ENCODE measurements around the gene SPATA3.
"Not testable (repeated sequence)": the region's sequence is repeated elsewhere in the genome, so short reads cannot be mapped to it uniquely, and the experiment has no call there.

SPATA3 gene

GRCh38 chr2:231016566-231017230 is 20.8 kb downstream of the SPATA3 start:
- DNase-seq (ENCODE audit: insufficient read length, low spot score): no peak
- no peak for FAIRE-seq

- FAIRE-seq: no peak
- no peak for DNase-seq (ENCODE audit: insufficient read length, low spot score)
These were observed 21.3 kb downstream of the SPATA3 start for GRCh38 chr2:231017231-231017598.

GRCh38 chr2:231018184-231018583 is 22.3 kb downstream of the SPATA3 start:
- FAIRE-seq: no peak
- DNase-seq (ENCODE audit: insufficient read length, low spot score): no peak

DNA sequence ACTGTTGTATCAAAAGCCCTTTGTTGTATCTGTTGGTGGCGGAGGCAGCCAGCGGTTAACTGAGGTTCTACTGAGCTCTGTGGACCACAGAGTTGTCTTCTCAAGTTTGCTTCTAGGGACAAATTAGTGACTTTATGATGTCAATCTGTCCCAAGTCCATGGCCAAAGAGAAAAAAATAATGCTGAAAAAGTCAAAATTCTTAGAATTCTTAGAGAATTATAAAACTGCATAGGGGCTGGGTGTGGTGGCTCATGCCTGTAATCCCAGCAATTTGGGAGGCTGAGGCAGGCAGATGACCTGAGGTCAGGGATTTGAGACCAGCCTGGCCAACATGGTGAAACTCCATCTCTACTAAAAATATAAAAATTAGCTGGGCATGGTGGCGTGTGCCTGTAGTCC is 29.1 kb downstream of the SPATA3 start:
- FAIRE-seq; DNase-seq (ENCODE audit: insufficient read length, low spot score): not testable (repeated sequence)

GRCh38 chr2:231028889-231029288 is 33.0 kb downstream of the SPATA3 start:
- DNase-seq (ENCODE audit: insufficient read length, low spot score) (no peak), FAIRE-seq (no peak)

- DNase-seq (ENCODE audit: insufficient read length, low spot score) (no peak), FAIRE-seq (no peak)
These were observed 33.6 kb downstream of the SPATA3 start for GRCh38 chr2:231029563-231029962.

DNA sequence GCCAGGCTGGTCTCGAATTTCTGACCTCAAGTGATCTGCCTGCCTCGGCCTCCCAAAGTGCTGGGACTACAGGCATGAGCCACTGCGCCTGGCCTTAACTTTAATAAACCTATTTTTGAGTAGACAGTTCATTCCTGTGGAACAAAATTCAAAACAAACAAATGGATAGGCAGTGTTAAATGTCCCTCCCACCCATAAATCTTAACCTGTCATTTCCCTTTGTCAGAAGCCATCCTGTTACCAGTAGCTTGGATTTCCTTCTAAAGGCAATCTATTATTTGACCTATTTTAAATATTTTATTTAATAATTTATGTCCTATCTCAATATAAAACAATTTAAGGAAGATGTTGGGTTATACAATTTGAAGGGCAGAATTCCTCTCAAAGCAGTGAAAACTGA is 34.8 kb downstream of the SPATA3 start:
- FAIRE-seq: no peak
- DNase-seq (ENCODE audit: insufficient read length, low spot score): no peak

GRCh38 chr2:231032575-231033140 is 36.7 kb downstream of the SPATA3 start:
- FAIRE-seq (no peak), DNase-seq (ENCODE audit: insufficient read length, low spot score) (no peak)

GRCh38 chr2:231033147-231034132 is 37.5 kb downstream of the SPATA3 start:
- DNase-seq (ENCODE audit: insufficient read length, low spot score): no peak
- FAIRE-seq: no peak

GRCh38 chr2:231034291-231034882 is 38.5 kb downstream of the SPATA3 start:
- no peak for DNase-seq (ENCODE audit: insufficient read length, low spot score)
- FAIRE-seq: no peak

DNA sequence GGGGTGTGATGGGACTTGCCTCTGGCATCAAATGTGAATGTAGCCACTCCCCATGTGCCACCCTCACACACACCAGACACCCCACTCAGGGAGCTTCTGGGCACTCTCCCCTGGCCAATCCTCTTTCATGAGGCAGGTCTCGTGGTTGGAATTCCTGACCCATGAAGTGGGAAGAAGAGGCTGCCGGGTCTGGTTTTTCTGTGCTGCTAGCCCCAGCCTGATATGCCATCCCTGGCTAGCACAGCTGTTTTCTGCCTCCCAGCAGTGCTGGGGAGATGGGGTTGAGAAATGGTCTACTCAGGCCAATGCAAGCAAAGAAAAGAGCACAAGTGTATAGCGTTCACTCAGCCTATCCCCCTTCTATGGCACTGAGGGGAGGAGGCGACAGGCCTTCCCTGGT is 40.2 kb downstream of the SPATA3 start:
- DNase-seq (ENCODE audit: insufficient read length, low spot score) (no peak), FAIRE-seq (no peak)

GRCh38 chr2:231036578-231037106 is 40.7 kb downstream of the SPATA3 start:
- DNase-seq (ENCODE audit: insufficient read length, low spot score) (no peak), FAIRE-seq (no peak)

GRCh38 chr2:231037202-231037730 is 41.3 kb downstream of the SPATA3 start, which contains the start of gene C2orf72:
Gene C2orf72 (plus strand): TSS chr2:231037523. CDS start chr2:231037566, 43 bp downstream.
- DNase-seq (ENCODE audit: insufficient read length, low spot score) (no peak), FAIRE-seq (no peak)

DNA sequence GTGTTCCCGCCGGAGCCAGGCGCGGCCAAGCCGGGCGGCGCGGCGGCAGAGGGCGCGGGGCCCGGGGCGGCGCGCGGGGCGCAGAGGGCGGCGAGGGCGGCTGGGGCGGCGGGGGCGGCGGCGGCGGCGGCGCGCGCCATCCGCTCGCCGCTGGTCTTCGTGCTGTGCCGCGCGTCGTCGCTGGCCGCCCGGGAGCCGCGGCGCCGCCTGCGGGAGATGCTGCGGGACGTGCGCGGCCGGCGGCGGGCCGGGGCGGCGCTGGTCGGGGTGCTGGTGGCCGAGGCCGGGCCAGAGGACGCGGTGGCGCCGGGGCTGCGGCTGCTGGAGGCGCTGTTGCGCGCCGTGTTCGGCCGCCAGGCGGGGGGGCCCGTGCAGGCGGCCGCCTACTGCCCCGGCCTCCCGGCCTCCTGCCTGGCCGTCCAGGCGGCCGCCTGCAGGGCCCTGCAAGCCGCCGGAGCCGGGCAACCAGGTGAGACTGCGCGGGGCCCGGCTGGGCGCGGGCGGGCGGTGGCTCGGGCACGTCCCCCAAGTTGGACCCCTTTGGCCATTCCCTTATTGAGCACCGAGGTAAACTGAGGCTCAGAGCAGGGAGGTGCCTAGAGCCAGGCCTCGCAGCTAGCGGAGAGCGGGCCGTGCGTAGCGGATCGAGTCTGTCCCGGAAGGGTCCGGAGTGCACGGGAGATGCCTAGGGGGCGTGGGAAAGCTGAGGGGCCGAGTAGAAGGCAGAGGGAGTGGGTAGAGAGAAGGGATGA is 42.0 kb downstream of the SPATA3 start:
- FAIRE-seq: no peak
- DNase-seq (ENCODE audit: insufficient read length, low spot score): no peak

DNA sequence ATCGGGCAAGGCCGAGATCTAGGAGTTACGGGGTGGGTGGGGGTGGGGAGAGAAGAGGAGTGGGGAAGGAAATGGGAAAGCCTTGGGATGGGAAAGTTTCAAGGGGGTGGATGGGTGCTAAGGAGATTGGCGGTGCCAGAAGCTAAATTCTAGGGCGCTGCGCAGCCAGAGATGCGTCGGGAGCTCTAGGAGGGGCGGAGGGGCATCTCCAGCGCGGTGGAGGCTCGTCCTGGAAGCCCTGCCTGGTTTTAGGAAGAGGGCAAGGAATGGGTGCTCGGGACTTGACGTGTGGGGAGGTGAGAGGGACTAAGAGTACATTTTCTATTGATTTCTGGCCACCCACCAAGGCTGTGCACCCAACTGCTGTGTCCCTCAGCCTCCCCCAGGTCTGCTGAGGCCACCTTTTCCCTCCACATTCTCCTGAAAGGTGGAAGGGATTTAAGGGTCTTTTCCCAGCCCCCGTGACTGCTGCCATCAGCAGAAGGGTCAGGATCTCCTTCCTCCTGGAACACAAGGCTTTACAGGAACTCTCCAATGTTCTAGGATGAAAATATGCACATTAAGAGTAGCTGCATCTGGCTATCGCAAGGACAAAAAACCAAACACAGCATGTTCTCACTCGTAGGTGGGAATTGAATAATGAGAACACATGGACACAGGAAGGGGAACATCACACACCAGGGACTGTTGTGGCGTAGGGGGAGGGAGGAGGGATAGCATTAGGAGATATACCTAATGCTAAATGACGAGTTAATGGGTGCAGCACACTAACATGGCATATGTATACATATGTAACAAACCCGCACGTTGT is 42.8 kb downstream of the SPATA3 start:
- no peak for FAIRE-seq
- no peak for DNase-seq (ENCODE audit: insufficient read length, low spot score)

DNA sequence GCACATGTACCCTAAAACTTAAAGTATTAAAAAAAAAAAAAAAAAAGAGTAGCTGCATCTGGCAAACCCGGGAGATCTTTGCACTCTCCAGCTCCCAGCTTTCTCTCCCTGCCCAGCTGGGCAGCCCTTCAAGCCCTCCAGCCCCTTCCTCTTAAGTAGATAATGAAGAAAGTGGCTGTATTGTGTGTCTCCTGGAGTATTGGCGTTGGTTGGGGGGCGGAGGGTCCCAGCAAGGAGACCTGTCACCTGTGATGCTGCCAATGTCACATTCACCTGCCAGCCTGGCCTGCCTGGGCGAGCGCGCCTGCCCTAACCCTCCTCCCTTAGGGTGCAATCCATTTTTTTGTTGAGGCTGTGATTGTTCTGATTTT is 43.4 kb downstream of the SPATA3 start:
- DNase-seq (ENCODE audit: insufficient read length, low spot score) (no peak), FAIRE-seq (no peak)

GRCh38 chr2:231039821-231040364 is 44.0 kb downstream of the SPATA3 start:
- FAIRE-seq (no peak), DNase-seq (ENCODE audit: insufficient read length, low spot score) (no peak)

DNA sequence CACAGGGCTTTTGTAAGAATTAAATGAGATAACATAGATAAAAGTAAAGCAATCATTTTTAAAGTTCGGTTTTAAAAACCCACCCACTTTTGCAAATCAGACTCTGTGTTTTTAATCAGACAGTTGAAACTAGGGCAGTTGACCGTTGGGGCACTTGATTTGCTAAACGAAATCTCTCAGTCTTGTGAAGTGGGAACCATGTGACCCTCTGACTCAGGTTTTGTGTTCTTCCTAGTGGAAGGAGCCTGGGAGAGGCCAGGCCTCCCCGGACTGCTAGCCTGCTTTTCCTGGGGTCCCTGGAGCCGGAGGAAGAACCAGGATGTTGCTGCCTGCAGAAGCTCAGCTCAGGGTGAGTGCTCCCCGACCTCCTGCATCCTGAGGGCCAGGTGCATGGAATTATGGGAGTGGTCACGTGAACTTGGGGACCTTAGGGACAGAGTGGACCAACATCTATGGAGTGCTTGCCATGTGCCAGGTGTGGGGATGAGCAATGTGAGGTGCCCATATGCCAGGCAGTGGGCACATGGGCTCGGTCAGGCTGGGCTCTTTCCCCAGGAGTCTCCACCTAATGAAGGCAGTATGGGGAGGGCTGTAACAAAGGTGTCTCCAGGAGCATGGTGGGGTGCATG is 45.3 kb downstream of the SPATA3 start:
- FAIRE-seq: no peak
- no peak for DNase-seq (ENCODE audit: insufficient read length, low spot score)

All from GM19239 (cell line).